Transverse colon (tissue), 4 donors: Measurements from ENCODE around the gene FMR1NB.

Source experiments
- CTCF ChIP-seq, 5 experiments: fragments of 200-600 bp in 3 of 5; fragments of 450-650 bp in 2 of 5; sonication (generic) in 3 of 5; IDR thresholded peaks; 1 replicate in 2 of 5; 2 replicates in 3 of 5; pipeline ENCODE4 v1.5.1; 2016 to 2017; ENCODE audit warnings: antibody characterized with exemption in 5 of 5, inconsistent platforms in 3 of 5, mild to moderate bottlenecking in 2 of 5, moderate library complexity in 1 of 5
- POLR2AphosphoS5 ChIP-seq, 3 donors: sonication (generic); formaldehyde crosslinking; IDR thresholded peaks; one replicate each; pipeline ENCODE4 v1.6.1; 2016; ENCODE audit warnings: antibody characterized with exemption in 3 of 3

- TF ChIP-seq POLR2AphosphoS5 (IDR thresholded peaks at IDR 0.05) (no peak), CTCF (IDR thresholded peaks at IDR 0.05) (no peak)
These were observed 18.7 kb upstream of the FMR1NB start for GRCh38 chrX:147962476-147962875.
